NCI-H187 (cell line): ENCODE results near the gene SNRNP25.

ENCODE experiments used
- DNase-seq, 2 experiments: peaks; one replicate each; lab custom pipeline; 2025; lab: John Stamatoyannopoulos, UW

Gene SNRNP25

DNA sequence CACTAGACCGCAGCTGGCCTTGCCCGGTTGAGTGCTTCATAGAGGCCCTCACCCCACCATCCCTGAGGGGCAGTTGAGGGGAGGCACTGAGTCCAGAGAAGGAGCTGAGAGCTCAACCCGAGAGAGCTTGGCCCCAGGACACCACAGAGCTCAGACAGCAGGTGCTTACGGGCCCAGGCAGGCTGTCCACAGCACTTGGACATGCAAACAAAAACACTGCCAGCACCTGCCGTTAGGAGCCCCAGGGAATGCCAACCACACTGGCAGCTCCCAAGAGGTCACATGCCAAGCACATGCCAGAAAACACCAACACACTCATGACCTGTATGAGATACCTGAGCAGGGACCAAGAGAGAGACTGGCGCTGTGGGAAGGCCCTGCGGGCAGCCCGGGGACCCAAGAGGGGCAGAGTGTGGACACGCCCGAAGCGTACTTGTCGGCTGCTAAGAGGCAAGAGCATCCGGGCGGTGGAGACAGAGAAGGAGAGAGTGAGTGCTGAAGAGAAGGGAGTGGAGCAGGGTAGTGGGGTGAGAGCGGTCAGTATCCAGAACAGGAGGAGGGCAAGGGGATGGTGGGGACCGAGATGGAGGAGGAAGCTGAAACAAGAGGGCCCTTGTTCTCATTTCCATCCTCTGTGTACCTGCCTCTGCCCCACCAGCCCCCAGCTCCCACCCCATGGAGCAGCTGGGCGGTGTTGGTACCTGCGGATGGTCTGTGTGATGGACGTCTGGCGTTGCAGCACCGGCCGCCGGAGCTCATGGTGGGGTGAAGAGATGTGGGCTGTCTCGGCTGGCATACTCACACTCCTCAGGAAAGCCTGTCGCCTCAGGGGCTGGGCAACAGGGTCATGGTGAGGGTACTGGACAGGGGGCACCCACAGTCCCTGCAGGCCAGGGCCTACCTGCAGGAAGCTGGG lies 10.6 kb downstream of the SNRNP25 start:
- peak; percentile 29 to 47 for DNase-seq

DNA sequence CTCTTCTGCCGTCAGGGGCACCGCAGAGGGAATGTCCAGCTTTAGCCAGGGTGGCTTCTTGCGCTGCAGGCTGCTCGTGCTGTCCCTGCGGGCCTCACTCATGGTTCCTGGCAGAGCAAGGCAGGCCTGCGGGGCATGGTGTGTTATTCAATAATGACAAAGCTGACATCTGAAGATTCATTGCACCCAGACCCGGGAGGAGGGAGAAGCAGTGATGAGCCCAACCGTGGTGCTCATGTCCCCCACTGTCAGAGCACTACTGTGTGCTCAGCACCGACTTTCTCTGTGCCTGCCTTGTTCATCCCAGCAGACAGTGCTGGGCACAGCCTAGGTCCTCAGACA lies 11.3 kb downstream of the SNRNP25 start:
- DNase-seq, result no peak

DNA sequence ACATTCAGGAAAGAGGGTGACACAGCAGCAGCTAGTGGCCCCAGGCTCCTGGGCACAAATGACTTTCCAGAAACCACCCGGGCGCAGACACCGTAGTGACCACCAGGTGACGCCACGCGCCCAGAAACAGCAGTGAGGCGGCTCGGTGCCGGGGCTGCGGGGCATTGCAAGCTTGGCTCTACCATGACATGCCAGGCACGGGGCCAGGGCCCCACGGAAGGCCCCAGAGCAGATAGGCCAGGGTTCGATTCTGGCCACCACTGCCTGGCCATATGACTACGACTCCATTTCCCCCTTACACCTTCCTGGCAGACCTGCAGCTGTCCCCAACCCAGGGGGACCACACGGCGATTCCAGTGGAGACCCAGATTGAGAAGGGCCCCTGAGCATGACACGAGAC lies 12.1 kb downstream of the SNRNP25 start:
- DNase-seq, result peak; percentile 69 to 72

DNA sequence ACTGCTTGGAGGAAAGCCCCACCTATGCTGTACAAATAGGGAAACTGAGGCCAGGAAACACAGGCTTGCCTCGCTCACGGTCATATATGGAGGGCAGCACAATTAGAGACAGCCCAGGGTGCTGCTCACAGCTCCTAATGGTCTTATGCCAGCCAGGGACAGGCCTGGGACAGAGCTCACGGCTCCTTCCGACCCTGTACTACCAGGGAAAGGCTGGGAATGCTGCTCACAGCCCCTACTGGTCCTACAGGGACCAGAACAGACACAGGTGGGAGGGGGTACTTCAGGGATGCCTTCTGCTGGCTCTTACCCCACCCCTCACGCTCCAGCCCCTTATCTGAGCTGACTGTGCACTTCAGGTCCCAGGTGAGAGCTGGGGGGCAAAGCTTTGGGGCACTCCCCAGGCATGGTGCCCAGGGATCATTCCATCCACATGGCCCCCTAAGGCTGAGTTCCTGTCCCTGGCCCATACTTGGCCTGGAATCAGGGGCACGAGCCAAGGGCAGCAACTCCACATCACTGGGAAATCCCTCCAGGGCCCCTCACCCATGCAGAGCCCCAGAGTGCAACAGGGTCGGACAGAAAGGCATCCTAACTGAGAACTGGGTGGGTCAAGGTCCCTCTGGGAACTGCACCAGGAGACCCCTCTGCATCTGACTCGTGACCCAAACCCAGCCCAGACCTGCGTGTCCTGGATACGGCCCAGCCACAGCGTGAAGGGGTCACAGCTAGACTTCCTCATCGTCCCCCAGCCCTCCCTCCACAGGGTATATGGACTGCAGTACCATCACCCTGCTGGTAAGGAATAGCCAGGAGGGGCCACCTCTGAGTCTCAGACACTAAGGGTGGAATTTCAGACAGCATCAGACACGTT lies 12.9 kb downstream of the SNRNP25 start:
- DNase-seq, result no peak

DNA sequence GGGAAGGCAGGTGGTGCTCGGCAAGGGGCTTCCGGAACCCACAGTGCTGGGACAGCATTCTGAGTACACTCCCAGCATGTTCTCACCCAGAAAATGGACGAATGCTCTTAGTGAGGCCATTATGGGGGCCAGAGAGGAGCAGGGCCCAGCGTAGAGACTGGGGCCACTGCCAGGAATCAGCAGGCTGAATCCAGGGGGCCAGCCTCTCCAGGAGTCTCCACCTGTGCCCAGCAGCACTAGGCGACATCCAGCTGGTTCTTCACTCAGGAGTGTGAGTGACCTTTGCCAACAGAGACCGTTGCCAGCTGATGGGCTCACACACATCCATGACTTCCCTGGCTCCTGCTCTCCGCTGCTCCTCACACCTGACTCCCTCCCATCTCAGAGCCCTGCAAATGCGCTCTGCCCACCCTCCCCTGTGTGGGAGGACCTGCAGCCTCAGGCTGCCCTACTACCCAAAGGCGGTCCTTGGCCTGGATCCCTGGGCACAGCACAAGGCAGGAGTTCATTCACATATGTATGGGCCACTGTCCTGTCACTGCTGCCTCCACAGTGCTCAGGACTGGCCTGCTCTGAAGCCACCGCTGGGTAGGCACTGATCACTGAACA lies 13.7 kb downstream of the SNRNP25 start:
- DNase-seq, result no peak

DNA sequence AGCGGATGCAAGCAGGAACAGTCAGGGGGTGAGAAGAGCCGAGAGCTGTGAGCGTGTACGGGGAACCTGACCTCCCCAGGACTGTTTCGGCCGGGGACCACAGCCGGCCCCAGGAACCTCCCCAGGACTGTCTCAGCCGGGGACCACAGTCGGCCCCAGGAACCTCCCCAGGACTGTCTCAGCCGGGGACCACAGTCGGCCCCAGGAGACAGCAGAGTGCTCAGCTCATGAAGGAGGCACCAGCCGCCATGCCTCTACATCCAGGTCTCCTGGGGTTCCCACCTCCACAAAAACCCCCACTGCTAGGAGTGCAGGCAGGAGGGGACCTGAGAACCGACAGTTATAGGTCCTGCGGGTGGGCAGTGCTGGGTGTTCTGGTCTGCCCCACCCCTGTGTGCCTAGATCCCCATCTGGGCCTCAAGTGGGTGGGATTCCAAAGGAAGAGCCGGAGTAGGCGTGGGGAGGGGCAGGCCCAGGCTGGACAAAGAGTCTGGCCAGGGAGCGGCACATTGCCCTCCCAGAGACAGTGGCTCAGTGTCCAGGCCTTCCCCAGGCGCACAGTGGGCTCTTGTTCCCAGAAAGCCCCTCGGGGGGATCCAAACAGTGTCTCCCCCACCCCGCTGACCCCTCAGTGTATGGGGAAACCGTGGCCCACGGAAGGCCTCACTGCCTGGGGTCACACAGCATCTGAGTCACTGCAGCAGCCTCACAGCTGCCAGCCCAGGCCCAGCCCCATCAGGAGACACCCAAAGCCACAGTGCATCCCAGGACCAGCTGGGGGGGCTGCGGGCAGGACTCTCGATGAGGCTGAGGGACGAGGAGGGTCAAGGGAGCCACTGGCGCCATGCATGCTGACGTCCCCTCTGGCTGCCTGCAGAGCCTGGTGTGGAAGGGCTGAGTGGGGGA lies 14.5 kb downstream of the SNRNP25 start:
- DNase-seq, result no peak

DNA sequence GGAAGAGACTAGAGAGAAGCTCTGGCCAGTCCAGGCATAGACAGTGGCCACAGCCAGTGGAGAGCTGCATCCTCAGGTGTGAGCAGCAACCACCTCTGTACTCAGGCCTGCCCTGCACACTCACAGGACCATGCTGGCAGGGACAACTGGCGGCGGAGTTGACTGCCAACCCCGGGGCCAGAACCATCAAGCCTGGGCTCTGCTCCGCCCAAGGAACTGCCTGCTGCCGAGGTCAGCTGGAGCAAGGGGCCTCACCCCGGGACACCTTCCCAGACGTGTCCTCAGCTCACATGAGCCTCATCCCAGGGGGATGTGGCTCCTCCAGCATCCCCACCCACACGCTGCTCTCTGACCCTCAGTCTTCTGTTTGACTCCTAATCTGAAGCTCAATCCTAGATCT lies 15.6 kb downstream of the SNRNP25 start:
- DNase-seq, result no peak

DNA sequence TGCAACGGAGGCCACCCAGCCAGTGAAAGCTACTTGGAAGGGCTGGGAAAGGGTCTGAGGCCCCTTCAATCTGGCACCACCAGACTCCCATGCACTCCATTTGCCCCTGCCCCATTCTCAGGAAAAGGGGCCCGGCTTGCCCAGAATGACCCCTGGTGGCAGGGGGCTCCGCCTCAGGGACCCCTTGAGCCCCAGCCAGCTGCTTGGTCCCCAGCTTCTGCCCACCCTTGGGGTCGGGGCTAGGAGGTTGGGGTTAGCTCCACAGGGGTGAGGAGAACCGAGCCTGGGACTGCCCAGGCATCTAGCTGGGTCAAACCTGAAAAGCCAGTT lies 17.5 kb downstream of the SNRNP25 start:
- no peak for DNase-seq

DNA sequence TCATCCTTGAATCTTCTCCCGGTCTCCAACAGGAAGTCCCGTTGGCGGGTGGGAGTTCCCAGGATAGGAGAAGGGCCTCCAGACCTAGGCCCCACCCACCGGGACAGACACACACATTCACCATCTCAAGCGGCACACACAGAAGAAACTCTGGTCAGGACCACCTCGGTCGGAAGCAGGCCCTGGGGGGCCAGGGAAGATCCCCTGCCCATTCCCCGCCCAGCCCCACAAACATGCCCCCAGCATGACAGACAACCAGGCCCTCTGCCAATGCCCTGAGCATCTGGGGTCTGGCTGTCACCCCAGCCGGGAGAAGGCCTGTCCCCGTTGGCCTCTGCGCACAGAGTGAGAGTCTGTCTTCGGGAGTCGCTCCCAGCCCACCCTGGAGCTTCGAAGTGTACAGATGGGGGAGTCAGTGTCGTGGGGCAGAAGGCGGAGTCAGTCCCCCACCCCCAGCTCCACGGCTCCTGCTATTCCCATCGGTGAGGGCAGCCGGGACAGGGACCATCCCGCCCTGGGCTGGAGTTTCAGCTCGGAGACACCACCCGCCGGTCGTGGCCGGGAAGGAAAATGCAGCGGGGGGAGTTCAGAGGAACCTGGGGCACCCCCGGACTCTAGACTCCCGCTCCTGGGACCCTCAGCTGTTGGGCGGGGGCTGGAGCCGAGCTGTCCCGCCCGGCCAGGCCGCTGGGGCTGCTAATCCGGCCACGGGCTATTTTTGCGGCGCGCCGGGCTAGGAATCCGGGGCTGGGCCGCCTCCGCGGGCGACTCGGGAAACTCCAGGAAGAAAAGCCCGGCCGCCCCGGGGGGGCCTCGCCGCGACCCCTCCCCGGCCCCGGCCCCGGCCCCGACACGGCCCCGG lies 18.1 kb downstream of the SNRNP25 start:
- DNase-seq, result no peak

DNA sequence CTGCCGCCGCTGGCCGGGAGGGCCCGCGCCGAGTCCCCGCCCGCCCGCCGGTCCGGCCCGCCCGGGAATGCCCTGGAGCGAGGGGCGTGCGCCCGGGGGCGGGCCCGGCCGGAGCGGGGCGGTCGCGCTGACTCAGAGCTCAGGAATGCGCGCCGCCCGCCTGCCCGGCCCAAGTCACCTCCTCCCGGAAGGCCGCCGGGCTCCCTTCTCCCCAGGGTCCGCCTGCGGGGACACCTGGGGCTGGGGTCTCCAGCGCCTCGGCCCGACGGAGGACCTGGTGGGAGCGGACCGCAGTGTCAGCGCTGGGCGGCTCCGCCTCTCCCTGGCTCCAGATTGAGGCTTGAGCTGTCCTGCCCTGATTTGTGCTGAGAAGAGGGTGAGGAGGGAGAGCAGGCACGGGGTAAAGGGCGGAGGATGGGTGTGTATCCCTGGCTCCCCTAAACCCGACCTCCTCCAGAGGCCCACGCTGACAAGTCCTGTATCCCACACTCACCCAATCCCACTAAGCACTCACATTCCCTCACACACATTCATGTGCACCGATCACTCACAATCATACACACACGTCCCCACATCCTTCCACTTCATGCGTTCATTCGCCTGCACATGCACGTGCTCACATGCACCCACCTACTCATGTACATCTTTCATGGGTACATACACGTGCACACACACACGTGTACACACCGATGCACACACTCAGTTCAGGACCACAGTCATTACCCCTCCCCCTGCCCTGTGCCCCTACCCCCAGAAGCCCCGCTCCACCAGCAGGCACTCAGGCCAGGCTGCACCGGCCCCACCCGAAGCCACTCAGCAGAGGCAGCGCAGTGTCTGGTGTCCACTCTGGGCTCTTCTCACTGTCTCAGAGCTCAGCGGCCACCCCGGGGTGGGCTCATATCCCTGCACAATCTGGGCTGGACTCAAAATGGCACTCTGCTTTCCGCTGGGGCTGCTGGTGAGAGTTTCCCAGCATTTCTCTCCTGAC lies 19.2 kb downstream of the SNRNP25 start, which contains the start of gene RHBDF1:
RHBDF1 (minus strand) TSS at position 71 of the 988 bp plus-strand sequence. CDS start 7,616 bp downstream, outside the sequence.
- no peak for DNase-seq

DNA sequence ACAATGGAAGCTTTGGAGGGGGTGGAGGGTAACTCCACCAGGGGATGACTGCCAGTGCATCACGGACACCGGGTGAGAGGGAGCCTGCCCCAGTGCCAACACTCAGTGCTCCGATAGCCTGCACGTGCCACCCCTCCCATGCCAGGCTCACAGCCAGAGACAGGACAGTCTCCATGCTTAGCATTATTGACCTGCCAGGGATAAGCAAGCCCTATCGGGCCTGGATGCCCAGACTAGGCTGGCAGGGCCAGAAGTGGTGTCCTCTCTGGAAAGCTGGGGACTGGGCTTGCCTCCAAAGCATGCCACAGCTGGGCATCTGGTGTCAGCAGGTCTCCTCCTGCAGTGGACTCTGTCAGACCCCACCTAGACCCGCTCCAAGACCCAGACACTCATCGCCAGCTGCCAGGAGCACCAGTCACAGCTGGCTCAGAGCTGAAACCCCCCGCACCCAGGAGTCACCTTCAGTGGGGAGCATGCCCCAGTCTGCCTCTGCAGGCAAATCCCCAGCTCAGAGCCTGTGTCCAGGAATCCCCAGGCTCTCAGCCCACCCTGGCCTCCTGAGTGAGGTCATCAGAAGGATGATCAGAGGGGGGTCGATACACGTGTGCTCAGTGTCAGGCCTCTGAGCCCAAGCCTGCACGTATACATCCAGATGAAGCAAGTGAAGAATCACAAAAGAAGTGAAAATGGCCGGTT lies 20.6 kb downstream of the SNRNP25 start:
- no peak for DNase-seq

DNA sequence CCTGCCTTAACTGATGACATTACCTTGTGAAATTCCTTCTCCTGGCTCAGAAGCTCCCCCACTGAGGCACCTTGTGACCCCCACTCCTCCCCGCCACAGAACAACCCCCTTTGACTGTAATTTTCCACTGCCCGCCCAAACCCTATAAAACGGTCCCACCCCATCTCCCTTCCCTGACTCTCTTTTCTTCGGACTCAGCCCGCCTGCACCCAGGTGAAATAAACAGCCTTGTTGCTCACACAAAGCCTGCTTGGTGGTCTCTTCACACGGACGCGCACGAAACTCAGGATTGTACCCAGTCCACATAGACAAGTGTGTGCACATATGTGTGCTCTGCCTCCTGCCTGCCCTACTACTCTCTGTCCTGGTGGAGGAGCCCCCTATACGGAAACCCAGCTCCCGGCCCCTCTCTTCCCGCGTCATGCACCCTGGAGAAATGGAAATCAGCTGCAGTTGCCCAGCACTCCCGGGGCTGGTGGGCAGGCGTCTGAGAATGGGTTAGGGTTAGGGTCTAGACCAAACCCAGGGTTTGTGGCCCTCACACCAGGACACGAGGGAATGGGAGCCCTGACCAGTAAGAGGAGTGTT lies 21.2 kb downstream of the SNRNP25 start:
- no peak for DNase-seq

DNA sequence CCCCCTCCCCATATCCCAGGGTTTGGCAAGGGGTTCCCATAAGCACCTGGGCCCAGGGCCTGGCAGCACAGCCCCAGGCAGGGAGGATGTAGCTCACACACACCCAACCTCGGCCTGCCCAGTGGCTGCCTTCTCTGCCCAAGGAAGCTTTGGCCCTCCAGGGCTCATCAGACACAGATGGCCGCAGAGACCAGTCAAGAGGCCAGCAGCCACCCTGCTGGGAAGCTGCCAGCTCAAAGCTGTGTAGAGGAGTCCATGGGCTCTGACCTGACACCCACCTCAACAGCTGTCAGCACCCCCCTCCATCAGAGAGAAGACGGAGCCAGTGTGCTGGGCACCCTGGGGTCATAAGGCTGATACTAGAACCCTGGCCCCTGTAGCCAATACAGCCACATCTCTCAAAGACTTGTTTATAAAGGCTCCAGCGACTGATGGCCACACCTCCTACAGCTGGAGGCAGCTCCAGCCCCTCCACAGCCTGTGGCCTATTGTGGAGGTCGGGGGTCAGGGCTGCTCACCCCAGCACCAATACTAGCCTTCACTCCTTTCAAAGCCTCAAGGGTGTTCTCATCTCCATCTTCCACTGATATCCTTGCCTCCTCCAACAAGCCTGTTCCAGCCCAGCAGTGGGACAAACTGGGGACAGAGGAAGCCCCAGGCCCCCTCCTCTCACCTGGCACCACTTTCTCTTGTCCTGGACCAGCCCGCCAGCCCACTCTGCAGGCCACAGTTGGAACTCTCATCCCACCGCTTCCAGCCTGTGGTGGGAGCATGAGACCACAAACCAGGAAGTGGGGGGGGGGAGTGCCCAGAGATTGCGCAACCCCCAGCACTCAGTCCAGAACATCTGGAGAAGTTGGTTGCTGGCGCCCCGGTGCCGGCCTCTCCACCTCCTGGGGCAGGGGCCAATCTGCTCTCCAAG lies 22.2 kb downstream of the SNRNP25 start:
- DNase-seq, result no peak

DNA sequence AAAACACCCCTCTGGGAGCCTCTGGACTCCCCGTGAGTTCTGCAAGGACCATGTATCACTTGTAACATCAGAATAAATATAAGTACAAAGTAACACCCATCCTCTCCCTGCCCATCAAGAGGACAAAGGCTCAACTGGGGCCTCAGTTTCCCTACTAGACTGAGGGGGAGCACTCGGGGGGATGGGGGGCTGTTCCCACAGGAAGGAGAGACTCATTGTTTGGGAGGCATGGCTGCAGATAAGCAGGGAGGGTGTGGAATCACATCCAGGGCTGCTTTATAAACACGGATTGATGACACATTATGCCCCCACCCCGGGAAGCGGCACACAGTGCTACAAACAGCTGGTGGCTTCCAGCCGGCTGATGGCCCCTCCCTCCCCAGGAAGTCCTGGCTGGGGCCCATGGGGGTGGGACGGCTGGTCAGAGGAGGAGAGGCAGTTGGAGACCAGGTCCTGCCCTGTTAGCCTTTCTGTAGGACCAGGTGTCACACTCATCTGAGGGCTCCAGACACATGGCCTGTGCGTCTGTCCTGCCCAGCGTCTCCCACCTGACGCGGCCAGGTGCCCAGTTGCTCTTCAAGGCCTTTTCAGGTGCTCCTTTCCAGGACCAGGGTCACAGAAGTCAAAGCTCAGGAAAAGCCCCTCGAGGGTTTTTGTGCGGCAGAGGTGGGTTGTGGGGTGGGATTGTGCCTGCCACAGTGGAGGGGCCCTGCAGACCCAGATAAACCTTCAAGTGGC lies 23.1 kb downstream of the SNRNP25 start:
- no peak for DNase-seq

DNA sequence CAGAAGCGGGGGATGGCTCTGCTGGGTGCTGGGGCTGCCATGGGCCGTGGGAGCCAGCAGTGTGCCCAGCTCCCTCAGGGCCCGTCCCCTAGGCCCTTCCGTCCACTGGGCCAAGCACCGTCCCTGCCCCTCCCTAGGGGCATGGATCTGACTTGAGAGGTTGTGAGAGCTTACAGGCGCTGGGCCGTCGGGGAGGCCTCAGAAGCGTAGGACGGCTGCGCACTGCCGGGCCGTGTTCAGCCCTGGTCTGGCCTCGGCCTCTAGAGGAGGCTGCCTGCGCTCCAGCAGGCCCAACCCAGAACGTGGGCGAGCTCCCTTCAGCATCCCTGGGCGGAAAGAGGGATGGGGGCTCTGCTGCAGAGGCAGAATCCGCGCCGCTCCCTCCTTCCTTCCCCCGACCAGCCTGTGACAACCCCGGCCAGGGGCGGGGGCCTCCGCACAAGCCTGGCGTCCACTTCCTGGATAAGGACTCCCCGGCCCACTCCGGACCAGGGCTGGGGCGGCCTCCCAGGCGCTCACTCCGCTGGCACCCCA lies 23.7 kb downstream of the SNRNP25 start:
- no peak for DNase-seq

DNA sequence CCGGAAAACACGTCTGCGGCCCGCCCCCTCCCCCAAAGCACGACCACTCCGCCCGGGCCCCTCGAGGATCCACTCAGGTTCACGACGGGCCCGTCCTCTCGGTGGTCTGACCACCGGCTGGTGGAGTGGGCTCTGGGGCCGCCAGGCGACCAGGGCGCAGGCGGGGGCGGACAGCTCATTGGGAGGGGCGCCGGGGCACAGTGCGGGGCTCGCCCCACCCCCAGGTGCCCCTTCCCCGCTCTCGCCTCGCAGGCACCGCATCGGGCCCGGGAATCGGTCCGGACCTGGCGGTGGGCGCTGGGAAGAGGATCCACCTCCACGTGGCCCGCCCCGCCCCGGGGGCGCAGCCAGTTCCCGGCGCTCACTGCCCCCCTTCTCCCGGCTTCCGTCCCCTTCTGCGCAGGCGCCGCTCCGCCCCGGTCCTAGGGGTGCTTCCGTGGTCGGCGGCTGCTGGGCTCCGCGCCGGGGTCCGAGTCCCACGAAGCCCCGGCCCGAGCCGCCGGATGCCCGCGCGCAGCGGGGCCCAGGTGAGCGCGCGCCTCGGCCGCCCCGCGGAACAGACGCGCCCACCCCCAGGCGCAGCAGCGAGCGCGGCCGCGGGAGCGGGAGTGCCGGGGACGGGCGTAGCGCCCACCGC lies 24.3 kb downstream of the SNRNP25 start, which contains the start of gene MPG:
MPG (plus strand) TSS at position 419 of the 637 bp plus-strand sequence; CDS start at position 504, 85 bp downstream.
- peak; percentile 58 to 86 for DNase-seq
